H1 (cell line): ENCODE measurements around the gene TRAF4. TPM values are rescaled to one million over a fixed set of nuclear protein-coding genes. Genes with fewer than 3 reads are reported as not detected.
A peak's percentile ranks its signal among the peaks of the same experiment; 100 is the strongest.

Experiments used
- CTCF ChIA-PET: fragments of 300-600 bp; sonication (Branson Sonifier 250); formaldehyde crosslinking; loops from one replicate; lab custom pipeline; 2021; ENCODE audit not compliant: partially characterized antibody; lab: Charles Lee
- POLR2A ChIA-PET: fragments of 300-600 bp; sonication (Branson Sonifier 250); formaldehyde crosslinking; loops from one replicate; lab custom pipeline; 2021; ENCODE audit warnings: inconsistent platforms; ENCODE audit not compliant: partially characterized antibody; lab: Charles Lee
- DNase-seq, 2 experiments: peaks; one replicate each; pipeline versions ENCODE4 v3.0.0 to v3.0.0-alpha.2; 2010 to 2022; ENCODE audit warnings: low spot score in 2 of 2, low read depth in 1 of 2, mixed read lengths in 1 of 2
- FAIRE-seq: peaks from 2 replicates; lab custom pipeline; 2011; peaks lifted over from hg19 to GRCh38; lab: Jason Lieb, UNC
- H2AFZ ChIP-seq: 2 replicates; pipeline ENCODE4 v1.8.1; 2012; ENCODE audit warnings: low read length, inconsistent platforms
- H2AK5ac ChIP-seq: 2 replicates; pipeline ENCODE4 v1.6.1; 2013; ENCODE audit warnings: low read depth, low read length
- H2BK120ac ChIP-seq: replicated peaks from 2 replicates; pipeline ENCODE3; 2013; ENCODE audit warnings: low read depth, low read length, inconsistent platforms
- H2BK12ac ChIP-seq: 2 replicates; pipeline ENCODE4 v1.6.1; 2013; ENCODE audit warnings: low read depth, low read length
- H2BK15ac ChIP-seq: 2 replicates; pipeline ENCODE4 v1.6.1; 2013; ENCODE audit warnings: low read length
- H2BK20ac ChIP-seq: 2 replicates; pipeline ENCODE4 v1.6.1; 2013; ENCODE audit warnings: low read length
- H2BK5ac ChIP-seq: 2 replicates; pipeline ENCODE4 v1.6.1; 2013; ENCODE audit warnings: low read depth, low read length
- H3K14ac ChIP-seq: 2 replicates; pipeline ENCODE4 v1.6.1; 2013; ENCODE audit warnings: inconsistent platforms; ENCODE audit not compliant: insufficient read length
- H3K18ac ChIP-seq: 2 replicates; pipeline ENCODE4 v1.6.1; 2013; ENCODE audit warnings: low read length; ENCODE audit errors: extremely low read depth
- H3K23ac ChIP-seq: 2 replicates; pipeline ENCODE4 v1.6.1; 2013; ENCODE audit warnings: inconsistent platforms; ENCODE audit not compliant: insufficient read length
- H3K23me2 ChIP-seq: 2 replicates; pipeline ENCODE4 v1.6.1; 2013; ENCODE audit warnings: low read depth, low read length
- H3K27ac ChIP-seq: 2 replicates; pipeline ENCODE4 v1.6.1; 2011; ENCODE audit warnings: low read depth, low read length, inconsistent platforms
- H3K27me3 ChIP-seq, 4 experiments: replicated peaks in 1 of 4; 1 replicate in 1 of 4; 2 replicates in 3 of 4; pipeline versions ENCODE4 v1.6.1 to v1.8.1; 2011 to 2013; ENCODE audit warnings: low read length in 3 of 4, mild to moderate bottlenecking in 3 of 4, inconsistent platforms in 2 of 4, mixed read lengths in 2 of 4, moderate library complexity in 1 of 4; ENCODE audit not compliant: control insufficient read depth in 3 of 4, insufficient read depth in 3 of 4; ENCODE audit errors: extremely low read depth in 1 of 4
- H3K36me3 ChIP-seq, 4 experiments: 2 replicates each; pipeline versions ENCODE4 v1.6.1 to v1.8.1; 2011 to 2013; ENCODE audit warnings: mild to moderate bottlenecking in 4 of 4, low read length in 3 of 4, moderate library complexity in 2 of 4, control low read depth in 1 of 4, inconsistent platforms in 1 of 4; ENCODE audit not compliant: insufficient read depth in 4 of 4, control insufficient read depth in 2 of 4
- H3K4ac ChIP-seq: replicated peaks from 2 replicates; pipeline ENCODE3; 2013; ENCODE audit warnings: low read length, low read depth, mixed read lengths, inconsistent platforms; ENCODE audit not compliant: insufficient read length
- H3K4me1 ChIP-seq, 4 experiments: replicated peaks in 1 of 4; 1 replicate in 1 of 4; 2 replicates in 3 of 4; pipeline versions ENCODE4 v1.6.1 to v1.8.1; 2011 to 2013; ENCODE audit warnings: low read length in 3 of 4, inconsistent platforms in 2 of 4, mixed read lengths in 1 of 4; ENCODE audit not compliant: insufficient read depth in 4 of 4, control insufficient read depth in 3 of 4
- H3K4me2 ChIP-seq, 2 experiments: 2 replicates each; pipeline versions ENCODE4 v1.6.1 to v1.8.1; 2011 to 2013; ENCODE audit warnings: low read depth in 2 of 2, low read length in 2 of 2, control low read depth in 1 of 2, inconsistent platforms in 1 of 2, mild to moderate bottlenecking in 1 of 2; ENCODE audit not compliant: insufficient read depth in 1 of 2
- H3K4me3 ChIP-seq, 4 experiments: fragments of 200-600, 300-600 bp in 1 of 4; sonication (generic), shearing (Covaris generic), sonication (Bioruptor Twin) in 1 of 4; 2 replicates each; pipeline versions ENCODE4 v1.5.1 to v1.8.1; 2011 to 2016; ENCODE audit warnings: low read length in 4 of 4, low read depth in 3 of 4, control low read depth in 2 of 4, inconsistent platforms in 2 of 4, mild to moderate bottlenecking in 2 of 4, mixed read lengths in 1 of 4, moderate library complexity in 1 of 4; ENCODE audit not compliant: insufficient read depth in 2 of 4; ENCODE audit errors: extremely low read depth in 1 of 4
- H3K56ac ChIP-seq: replicated peaks from 2 replicates; pipeline ENCODE3; 2013; ENCODE audit warnings: low read depth, mild to moderate bottlenecking, mixed read lengths, low read length, inconsistent platforms; ENCODE audit not compliant: insufficient read length
- H3K79me1 ChIP-seq: 2 replicates; pipeline ENCODE4 v1.6.1; 2013; ENCODE audit warnings: low read depth, low read length, control low read depth
- H3K79me2 ChIP-seq, 2 experiments: 2 replicates each; pipeline versions ENCODE4 v1.6.1 to v1.8.1; 2012 to 2013; ENCODE audit warnings: low read length in 2 of 2, mild to moderate bottlenecking in 2 of 2, inconsistent platforms in 1 of 2; ENCODE audit not compliant: insufficient read depth in 2 of 2, control insufficient read depth in 1 of 2
- H3K9ac ChIP-seq, 4 experiments: replicated peaks in 1 of 4; 1 replicate in 1 of 4; 2 replicates in 3 of 4; pipeline versions ENCODE4 v1.6.1 to v1.8.1; 2011 to 2013; ENCODE audit warnings: low read depth in 3 of 4, low read length in 3 of 4, control low read depth in 2 of 4, mild to moderate bottlenecking in 2 of 4, moderate library complexity in 2 of 4, inconsistent platforms in 1 of 4; ENCODE audit errors: extremely low read depth in 1 of 4
- H3K9me3 ChIP-seq, 2 experiments: 2 replicates each; pipeline versions ENCODE4 v1.6.1 to v1.8.1; 2012 to 2013; ENCODE audit warnings: mild to moderate bottlenecking in 2 of 2, moderate library complexity in 2 of 2, control low read depth in 1 of 2, inconsistent platforms in 1 of 2, low read depth in 1 of 2, low read length in 1 of 2, mixed read lengths in 1 of 2; ENCODE audit not compliant: insufficient read depth in 2 of 2
- H4K20me1 ChIP-seq, 2 experiments: replicated peaks in 1 of 2; 2 replicates each; pipeline versions ENCODE3 to v1.8.1; 2011 to 2013; ENCODE audit warnings: inconsistent platforms in 2 of 2, low read length in 2 of 2, mild to moderate bottlenecking in 1 of 2; ENCODE audit not compliant: insufficient read depth in 2 of 2, control insufficient read depth in 1 of 2
- H4K5ac ChIP-seq: 2 replicates; pipeline ENCODE4 v1.6.1; 2013; ENCODE audit warnings: low read length, low read depth, mixed read lengths, inconsistent platforms; ENCODE audit not compliant: insufficient read length
- H4K8ac ChIP-seq: 2 replicates; pipeline ENCODE4 v1.8.0; 2013; ENCODE audit warnings: mild to moderate bottlenecking, moderate library complexity, low read length, inconsistent platforms; ENCODE audit not compliant: insufficient read depth; ENCODE audit errors: extremely low read depth
- H4K91ac ChIP-seq: replicated peaks from 2 replicates; pipeline ENCODE3; 2013; ENCODE audit warnings: low read length, mixed read lengths, inconsistent platforms; ENCODE audit not compliant: insufficient read length
- CEBPB ChIP-seq: IDR thresholded peaks from 2 replicates; pipeline ENCODE4 v1.6.1; 2012; ENCODE audit warnings: low read depth, low read length
- CHD1 ChIP-seq: IDR thresholded peaks from 2 replicates; pipeline ENCODE4 v1.6.1; 2012; ENCODE audit warnings: low read depth, low read length, improper control_type of control experiment
- EZH2 ChIP-seq: fragments of 200-600 bp; sonication (generic); IDR thresholded peaks from 2 replicates; pipeline ENCODE4 v1.7.1; 2012; ENCODE audit warnings: low read depth, mild to moderate bottlenecking, moderate library complexity, low read length, inconsistent platforms; ENCODE audit not compliant: severe bottlenecking
- FOSL1 ChIP-seq: IDR thresholded peaks from 2 replicates; pipeline ENCODE4 v1.6.1; 2011; ENCODE audit warnings: mild to moderate bottlenecking, low read depth, low read length, moderate library complexity; ENCODE audit not compliant: insufficient read depth
- GTF2F1 ChIP-seq: IDR thresholded peaks from 2 replicates; pipeline ENCODE4 v1.6.1; 2012; ENCODE audit warnings: low read depth, low read length, improper control_type of control experiment, borderline replicate concordance
- HDAC2 ChIP-seq, 2 experiments: fragments of 300-600 bp in 1 of 2; sonication (generic) in 1 of 2; IDR thresholded peaks; 2 replicates each; pipeline ENCODE4 v1.6.1; 2011 to 2012; ENCODE audit warnings: low read depth in 2 of 2, low read length in 2 of 2, mild to moderate bottlenecking in 2 of 2, moderate library complexity in 2 of 2, borderline replicate concordance in 1 of 2, inconsistent platforms in 1 of 2
- KDM1A ChIP-seq: fragments of 200-600, 300-600 bp; sonication (generic); IDR thresholded peaks from 2 replicates; pipeline ENCODE4 v1.7.1; 2016; ENCODE audit warnings: mild to moderate bottlenecking, low read length, borderline replicate concordance
- MAFK ChIP-seq: IDR thresholded peaks from 2 replicates; pipeline ENCODE4 v1.6.1; 2012; ENCODE audit warnings: low read depth, mild to moderate bottlenecking, improper control_type of control experiment, low read length
- YY1 ChIP-seq: IDR thresholded peaks from 2 replicates; pipeline ENCODE4 v1.6.1; 2011; ENCODE audit warnings: low read depth, mild to moderate bottlenecking, low read length
- WGBS, 2 experiments: shearing (Covaris generic) in 1 of 2; methylation state at CpG; one replicate each; pipeline versions ENCODE4 v1.1.6 to v1.1.7; 2013 to 2015; ENCODE audit warnings: low lambda C conversion rate in 2 of 2, mixed read lengths in 2 of 2, inconsistent platforms in 1 of 2, low coverage in 1 of 2, missing lambda C conversion rate in 1 of 2; ENCODE audit not compliant: insufficient replicate concordance in 2 of 2, insufficient coverage in 1 of 2, insufficient read length in 1 of 2; ENCODE audit errors: extremely low coverage in 1 of 2, missing lambda C conversion rate in 1 of 2; 5-methylcytosine and 5-hydroxymethylcytosine counted together
- polyA plus RNA-seq, 7 experiments: library from polyadenylated mRNA; depleted of rRNA in 3 of 7; stranded (reverse) in 5 of 7; unstranded in 2 of 7; fragments of >200 nt in 5 of 7; fragments of 200-250 nt in 2 of 7; gene quantifications; 1 replicate in 5 of 7; 2 replicates in 1 of 7; 4 replicates in 1 of 7; pipeline versions ENCODE4 v1.2.1 to v1.2.3, GENCODE V29; 2011 to 2013; ENCODE audit warnings: missing spikeins in 2 of 7, mixed read lengths in 2 of 7
- total RNA-seq: library from RNA; stranded (reverse); fragmentation: NEBNext Ultra II Directional; extraction: Animal tissue kit (Norgen Biotek cat#: 25700); gene quantifications from 2 replicates; pipeline ENCODE4 v1.2.1, GENCODE V29; 2021
- TF ChIP-seq, protein P1 (sequence below): IDR thresholded peaks from 2 replicates; pipeline ENCODE4 v1.6.1; 2012; ENCODE audit warnings: inconsistent platforms

TRAF4 gene
- total and polyA plus RNA-seq, 2 of the 8 experiments (the other 6 are each of a cell fraction or from before 2014, with no cell fraction given), result 167 to 170 TPM

DNA sequence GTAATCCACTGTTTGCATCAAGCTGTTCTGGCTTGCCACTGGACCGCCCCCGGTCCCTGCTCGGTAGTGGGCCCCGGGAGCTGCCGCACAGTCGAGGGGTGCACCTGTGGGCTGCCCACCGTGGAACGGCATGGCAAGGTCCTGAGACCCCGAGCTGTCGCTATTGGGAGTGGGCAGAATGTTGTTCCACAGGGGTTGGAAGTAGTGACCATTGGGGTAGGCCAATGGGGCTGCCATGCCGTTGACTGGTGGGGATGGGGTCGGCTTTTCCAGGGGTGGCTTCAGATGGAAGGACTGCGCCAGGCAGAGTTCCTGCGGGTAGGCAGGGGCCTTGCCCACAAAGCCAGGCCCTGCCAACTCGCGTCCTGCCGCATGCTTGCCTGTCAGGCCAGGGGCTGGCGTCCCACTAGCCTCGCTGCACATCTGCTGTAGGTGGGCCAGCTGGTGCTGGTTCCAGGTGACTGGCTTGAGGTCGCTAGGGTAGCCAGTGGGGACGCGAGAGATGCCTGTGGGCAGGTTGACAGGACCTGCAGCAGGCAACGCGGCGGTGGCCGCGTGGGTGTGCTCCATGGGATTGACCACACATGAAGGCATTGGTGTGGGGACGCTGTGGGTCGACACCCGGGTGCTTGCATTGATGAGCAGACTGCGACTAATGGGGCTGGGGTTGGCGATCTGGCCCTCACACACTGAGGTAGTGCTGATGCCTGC is 14.8 kb downstream of the TRAF4 start:
- 92% methylated on average over 32 of the region's 32 CpGs; no CpG with 5 or more reads in 1 of the 2 experiments for WGBS, 2 experiments
- no peak overlapping the region for H2AFZ ChIP-seq
- no peak overlapping the region for H3K4me2 ChIP-seq
- H3K79me2 ChIP-seq, result peaks cover 0 to 10% of the 10 kb centered on the region in 2 experiments; a peak in 1 of 4 replicates
- H3K27ac ChIP-seq, result no peak overlapping the region
- H4K5ac ChIP-seq, result no peak overlapping the region
- peak overlapping the region; percentile 93 for H4K91ac ChIP-seq
- no peak overlapping the region for H3K56ac ChIP-seq
- peak overlapping the region; percentile 84; the same call in 1 of the 2 replicates for H2BK20ac ChIP-seq
- CTCF ChIA-PET, result interaction anchor here (2.4 kb wide), 1 partner anchor 32 kb away, joined by 9 read pairs; the partner anchor contains the start of gene TLCD1
- peak overlapping the region; percentile 96; the same call in 1 of the 2 replicates for H2BK5ac ChIP-seq
- peak overlapping the region; percentile 30; the same call in 1 of the 2 replicates for H2AK5ac ChIP-seq
- H3K36me3 ChIP-seq, result peaks cover 17 to 26% (median 22%) of the 10 kb centered on the region in 4 experiments
- no peak overlapping the region for H3K14ac ChIP-seq
- H3K9ac ChIP-seq, result no peak overlapping the region
- TF ChIP-seq YY1 (no peak), CEBPB (no peak), FOSL1 (no peak), EZH2 (no peak), MAFK (no peak), HDAC2 (IDR thresholded peaks at IDR 0.05; ENCODE audit: borderline replicate concordance in 1 of 2, low read depth in 2 of 2, low read length in 2 of 2) (no peak), KDM1A (no peak), GTF2F1 (no peak), CHD1 (no peak)
- TF ChIP-seq, protein P1, sequence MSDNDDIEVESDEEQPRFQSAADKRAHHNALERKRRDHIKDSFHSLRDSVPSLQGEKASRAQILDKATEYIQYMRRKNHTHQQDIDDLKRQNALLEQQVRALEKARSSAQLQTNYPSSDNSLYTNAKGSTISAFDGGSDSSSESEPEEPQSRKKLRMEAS, result no peak
- TF ChIP-seq, all 59 proteins: peak for 0
- peak overlapping the region; percentile 93; the same call in 1 of the 2 replicates for H2BK12ac ChIP-seq
- H3K23ac ChIP-seq, result no peak overlapping the region
- H3K9me3 ChIP-seq, result no peaks in the 10 kb centered on the region
- no peak overlapping the region for H2BK120ac ChIP-seq
- peak overlapping the region; percentile 55; the same call in 1 of the 2 replicates for H3K18ac ChIP-seq
- H4K20me1 ChIP-seq, result peaks cover 0 to 4% of the 10 kb centered on the region in 2 experiments
- no peaks in the 10 kb centered on the region; the same call in 1 of the 2 replicates for H3K79me1 ChIP-seq
- H3K4me1 ChIP-seq, result peaks cover 9 to 25% (median 17%) of the 10 kb centered on the region in 4 experiments
- H3K4ac ChIP-seq, result peak overlapping the region; percentile 44
- peak overlapping the region; percentile 59; the same call in 1 of the 2 replicates for H4K8ac ChIP-seq
- no peaks in the 10 kb centered on the region for H3K27me3 ChIP-seq
- POLR2A ChIA-PET, result interaction anchor here (1.3 to 9.7 kb wide), 5 partner anchors 9 to 84 kb away, joined by 4 to 134 read pairs (median 6); partner anchors contain the start of genes FAM222B, TLCD1 and TRAF4
- FAIRE-seq (no peak), DNase-seq (no peak)
- H3K4me3 ChIP-seq, result no peak overlapping the region
- H3K23me2 ChIP-seq, result no peaks in the 10 kb centered on the region
- H2BK15ac ChIP-seq, result peak overlapping the region; percentile 77; the same call in 1 of the 2 replicates
